ENCODE results near the gene RBM6. TPM values are rescaled to one million over a fixed set of nuclear protein-coding genes. Genes with fewer than 3 reads are reported as not detected.

RBM6 gene
- total and polyA plus RNA-seq, 11 donors, result 21.1 to 75.1 (median 32.6) TPM

DNA sequence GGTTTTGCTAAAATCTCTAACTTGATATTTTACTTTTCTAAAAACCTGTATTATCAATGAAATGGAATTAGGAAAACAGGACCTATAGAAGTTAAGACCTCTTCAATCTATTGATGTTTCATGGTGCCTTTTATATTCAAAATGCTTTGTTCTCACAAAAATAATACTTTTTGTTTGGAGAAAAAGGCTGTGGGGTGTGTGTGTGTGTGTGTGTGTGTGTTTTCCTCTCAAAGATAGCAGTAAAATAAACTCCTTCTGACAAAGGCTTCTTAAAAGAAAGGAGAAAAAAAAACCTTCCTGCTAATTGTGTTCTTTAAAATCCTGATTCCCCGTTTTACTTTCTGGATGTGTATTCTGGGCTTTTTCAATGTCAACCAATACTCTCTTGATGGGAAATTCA is 54.5 kb downstream of the RBM6 start:
- TF ChIP-seq POLR2A (IDR thresholded peaks at IDR 0.05), result no peak
- no peak for TF ChIP-seq CTCF (IDR thresholded peaks at IDR 0.05)
- no peak for DNase-seq
- Histone ChIP-seq H3K27me3 (no peaks in the 10 kb centered on the region), H3K9me3 (no peaks in the 10 kb centered on the region), H3K27ac (no peak overlapping the region), H3K4me1 (peaks cover 0 to 14% (median 0%) of the 10 kb centered on the region in 12 donors), H3K36me3 (peaks cover 0 to 64% (median 23%) of the 10 kb centered on the region in 9 donors), H3K4me3 (no peak overlapping the region)
- intact Hi-C loops (cut with DNase I), result no loop called here
- 80 to 87% (median 83%) methylated on average over 1 of the region's 1 CpG for WGBS, 4 donors
- no peak for ATAC-seq

- H3K36me3 ChIP-seq, result peaks cover 0 to 64% (median 30%) of the 10 kb centered on the region in 9 donors
- H3K4me1 ChIP-seq, result peaks cover 0 to 13% (median 0%) of the 10 kb centered on the region in 12 donors
- no peak for TF ChIP-seq POLR2A (IDR thresholded peaks at IDR 0.05)
- no peak for TF ChIP-seq CTCF (IDR thresholded peaks at IDR 0.05)
- 95 to 100% (median 97%) methylated on average over 2 of the region's 2 CpGs for WGBS, 4 donors
- intact Hi-C loops (cut with DNase I), result no loop called here
- H3K27me3 ChIP-seq, result no peaks in the 10 kb centered on the region
- no peaks in the 10 kb centered on the region for H3K9me3 ChIP-seq
- DNase-seq (no peak), ATAC-seq (no peak)
- no peak overlapping the region for H3K4me3 ChIP-seq
- H3K27ac ChIP-seq, result no peak overlapping the region
Measured at GRCh38 chr3:49996016-49996415, 56.1 kb downstream of the RBM6 start.

GRCh38 chr3:49997862-49998261 is 57.9 kb downstream of the RBM6 start:
- intact Hi-C loops (cut with DNase I), result no loop called here
- Histone ChIP-seq H3K27ac (no peak overlapping the region), H3K36me3 (peaks cover 0 to 76% (median 43%) of the 10 kb centered on the region in 9 donors), H3K9me3 (no peaks in the 10 kb centered on the region), H3K27me3 (no peaks in the 10 kb centered on the region), H3K4me3 (no peak overlapping the region), H3K4me1 (no peaks in the 10 kb centered on the region)
- 77 to 85% (median 82%) methylated on average over 1 of the region's 1 CpG for WGBS, 4 donors
- no peak for DNase-seq
- ATAC-seq, result no peak
- TF ChIP-seq POLR2A (IDR thresholded peaks at IDR 0.05), result no peak

- H3K9me3 ChIP-seq, result no peaks in the 10 kb centered on the region
- no peaks in the 10 kb centered on the region for H3K27me3 ChIP-seq
- no peak overlapping the region for H3K27ac ChIP-seq
- H3K4me3 ChIP-seq, result no peak overlapping the region
- peaks cover 0 to under 1% (median 0%) of the 10 kb centered on the region in 12 donors for H3K4me1 ChIP-seq
- H3K36me3 ChIP-seq, result peaks cover 0 to 76% (median 43%) of the 10 kb centered on the region in 9 donors
- no peak for DNase-seq
- WGBS, 4 donors, result 89 to 93% (median 91%) methylated on average over 2 of the region's 2 CpGs
- intact Hi-C loops (cut with DNase I), result no loop called here
- no peak for TF ChIP-seq CTCF (IDR thresholded peaks at IDR 0.05)
- TF ChIP-seq POLR2A (IDR thresholded peaks at IDR 0.05), result no peak
- ATAC-seq, result no peak
Measured at GRCh38 chr3:49998326-49998725, 58.4 kb downstream of the RBM6 start.

DNA sequence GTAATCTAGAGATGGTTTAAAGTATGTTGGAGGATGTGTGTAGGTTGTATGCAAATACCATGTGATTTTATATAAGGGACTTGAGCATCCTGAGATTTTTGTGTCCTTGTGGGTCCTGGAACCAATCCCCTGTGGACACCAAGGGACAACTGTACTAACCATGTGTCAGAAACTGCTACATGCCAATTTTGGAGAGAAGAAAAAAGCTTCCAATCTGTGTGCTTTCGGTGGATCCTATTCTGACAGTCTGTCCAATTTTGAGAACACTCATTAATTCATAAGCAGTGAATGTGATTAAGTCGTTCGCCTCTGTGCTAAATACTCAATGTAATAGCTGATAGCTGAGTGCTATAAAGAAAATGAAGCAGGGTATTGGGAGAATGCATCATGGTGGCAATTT is 61.6 kb downstream of the RBM6 start:
- no peak for DNase-seq

More for the DNA sequence above, 61.6 kb downstream of the RBM6 start:
- WGBS, 4 donors, result 92 to 99% (median 94%) methylated on average over 3 of the region's 3 CpGs
- intact Hi-C loops (cut with DNase I), result no loop called here
- Histone ChIP-seq H3K4me1 (peaks cover 0 to 5% (median 0%) of the 10 kb centered on the region in 12 donors), H3K36me3 (peaks cover 0 to 58% (median 39%) of the 10 kb centered on the region in 9 donors), H3K9me3 (no peaks in the 10 kb centered on the region), H3K27ac (no peak overlapping the region), H3K4me3 (no peak overlapping the region), H3K27me3 (no peaks in the 10 kb centered on the region)
- TF ChIP-seq POLR2A (IDR thresholded peaks at IDR 0.05) (no peak), CTCF (IDR thresholded peaks at IDR 0.05) (no peak)
- no peak for ATAC-seq

Measured in heart left ventricle (tissue), 16 donors.